ENCODE data around the gene FLOT1.
A peak's percentile ranks its signal among the peaks of the same experiment; 100 is the strongest.

Gene FLOT1

GRCh38 chr6:30721198-30722024 is 21.1 kb downstream of the FLOT1 start (continued):
- no peak for TF ChIP-seq ZNF239 (tag by site-specific recombination; IDR thresholded peaks at IDR 0.05)
- TF ChIP-seq ZBTB17 (tag by site-specific recombination; IDR thresholded peaks at IDR 0.05), result no peak
- TF ChIP-seq WT1 (tag by site-specific recombination; IDR thresholded peaks at IDR 0.05), result no peak; the same call in 1 of the 2 replicates
- 0 out of 2 replicates have a peak, but pooled peaks have one; percentile 8 for TF ChIP-seq ZNF404 (tag by site-specific recombination; IDR thresholded peaks at IDR 0.05)
- TF ChIP-seq ZNF629 (tag by site-specific recombination; IDR thresholded peaks at IDR 0.05), result 0 out of 2 replicates have a peak, but pooled peaks have one; percentile 37
- peak; percentile 86; the same call in 1 of the 2 replicates for TF ChIP-seq PRDM6 (tag by site-specific recombination; IDR thresholded peaks at IDR 0.05)
- TF ChIP-seq ZNF157 (tag by site-specific recombination; IDR thresholded peaks at IDR 0.05), result no peak
- no peak; the same call in 1 of the 2 replicates for TF ChIP-seq GLIS1 (tag by site-specific recombination; IDR thresholded peaks at IDR 0.05)
- TF ChIP-seq ZSCAN30 (tag by site-specific recombination; IDR thresholded peaks at IDR 0.05), result no peak
- TF ChIP-seq ZNF416 (tag by site-specific recombination; IDR thresholded peaks at IDR 0.05), result no peak
- 0 out of 2 replicates have a peak, but pooled peaks have one; percentile 3 for TF ChIP-seq ZSCAN4 (tag by site-specific recombination; IDR thresholded peaks at IDR 0.05)
- no peak for TF ChIP-seq ZNF560 (tag by site-specific recombination; IDR thresholded peaks at IDR 0.05; ENCODE audit: borderline replicate concordance)
- no peak for TF ChIP-seq HOXD13 (CRISPR knock-in tag; IDR thresholded peaks at IDR 0.05; ENCODE audit: borderline replicate concordance)
- TF ChIP-seq ZNF24 (tag by site-specific recombination; IDR thresholded peaks at IDR 0.05), result peak; percentile 37
- TF ChIP-seq ZFHX2 (tag by site-specific recombination; conservative IDR thresholded peaks at IDR 0.05), result peak; percentile 78
- no peak for TF ChIP-seq IKZF3 (tag by site-specific recombination; IDR thresholded peaks at IDR 0.05)
- TF ChIP-seq ZNF37A (tag by site-specific recombination; IDR thresholded peaks at IDR 0.05), result no peak
- no peak for TF ChIP-seq SCRT2 (tag by site-specific recombination; IDR thresholded peaks at IDR 0.05)
- no peak for TF ChIP-seq ZNF132 (tag by site-specific recombination; IDR thresholded peaks at IDR 0.05; ENCODE audit: borderline replicate concordance)
- TF ChIP-seq ZNF776 (tag by site-specific recombination; IDR thresholded peaks at IDR 0.05; ENCODE audit: borderline replicate concordance), result no peak
- 0 out of 2 replicates have a peak, but pooled peaks have one; percentile 9 for TF ChIP-seq ZBTB10 (tag by site-specific recombination; IDR thresholded peaks at IDR 0.05)
- TF ChIP-seq ZNF324 (tag by site-specific recombination; IDR thresholded peaks at IDR 0.05), result no peak
- TF ChIP-seq ZNF785 (tag by site-specific recombination; IDR thresholded peaks at IDR 0.05), result no peak
- TF ChIP-seq ZNF645 (tag by site-specific recombination; IDR thresholded peaks at IDR 0.05), result no peak; the same call in 1 of the 2 replicates
- no peak for TF ChIP-seq ZNF830 (tag by site-specific recombination; IDR thresholded peaks at IDR 0.05; ENCODE audit: low read depth)
- TF ChIP-seq SP2 (tag by site-specific recombination; IDR thresholded peaks at IDR 0.05), result peak; percentile 74
- peak; percentile 76 for TF ChIP-seq KLF1 (tag by site-specific recombination; IDR thresholded peaks at IDR 0.05)
- no peak for TF ChIP-seq ZNF488 (tag by site-specific recombination; IDR thresholded peaks at IDR 0.05)
- TF ChIP-seq ZNF140 (tag by site-specific recombination; IDR thresholded peaks at IDR 0.05), result no peak
- TF ChIP-seq ZSCAN16 (tag by site-specific recombination; IDR thresholded peaks at IDR 0.05), result no peak
- no peak for TF ChIP-seq OSR2 (tag by site-specific recombination; IDR thresholded peaks at IDR 0.05)
- no peak for TF ChIP-seq ZNF768 (tag by site-specific recombination; IDR thresholded peaks at IDR 0.05)
- TF ChIP-seq BCL11B (tag by site-specific recombination; IDR thresholded peaks at IDR 0.05; ENCODE audit: low read depth), result no peak
- TF ChIP-seq ZBTB8A (tag by site-specific recombination; IDR thresholded peaks at IDR 0.05), result peak; percentile 91; the same call in 1 of the 2 replicates
- TF ChIP-seq ZNF423 (tag by site-specific recombination; IDR thresholded peaks at IDR 0.05), result no peak
